Stomach smooth muscle (tissue), 2 donors: Measurements from ENCODE around the gene INTS15.
A peak's percentile ranks its signal among the peaks of the same experiment; 100 is the strongest.

ENCODE experiments used
- H3K27ac ChIP-seq: one replicate; pipeline ENCODE4 v1.7.0; 2013; ENCODE audit warnings: mild to moderate bottlenecking, low read length, inconsistent platforms
- H3K27me3 ChIP-seq, 2 donors: one replicate each; pipeline ENCODE4 v1.7.0; 2013; ENCODE audit warnings: low read length in 2 of 2; ENCODE audit not compliant: insufficient read depth in 2 of 2, control insufficient read depth in 1 of 2
- H3K36me3 ChIP-seq, 2 donors: one replicate each; pipeline ENCODE4 v1.7.0; 2013; ENCODE audit warnings: low read length in 2 of 2; ENCODE audit not compliant: control insufficient read depth in 2 of 2, insufficient read depth in 2 of 2
- H3K4me1 ChIP-seq: one replicate; pipeline ENCODE4 v1.7.0; 2013; ENCODE audit warnings: low read length; ENCODE audit not compliant: control insufficient read depth, insufficient read depth
- H3K4me3 ChIP-seq, 2 donors: one replicate each; pipeline ENCODE4 v1.7.0; 2013; ENCODE audit warnings: low read length in 2 of 2
- H3K9ac ChIP-seq, 2 donors: one replicate each; pipeline ENCODE4 v1.7.0; 2013; ENCODE audit warnings: low read length in 2 of 2, mild to moderate bottlenecking in 1 of 2
- H3K9me3 ChIP-seq, 2 donors: one replicate each; pipeline ENCODE4 v1.7.0; 2013; ENCODE audit warnings: low read length in 2 of 2; ENCODE audit not compliant: control insufficient read depth in 2 of 2
- donor health status: healthy.
- donor health status: Pancreatic carcinoma.

INTS15 gene

GRCh38 chr7:6636741-6637543 lies 47.1 kb downstream of the INTS15 start, which contains the start of gene ZNF316:
Gene ZNF316, plus strand, starts transcription at chr7:6637318. Its CDS starts 5,092 bp downstream, at chr7:6642410.
- Histone ChIP-seq H3K27ac (peak within 1 kb of the TSS; percentile 11), H3K36me3 (peaks cover 2 to 5% of the 10 kb centered on the region in 2 donors)

DNA sequence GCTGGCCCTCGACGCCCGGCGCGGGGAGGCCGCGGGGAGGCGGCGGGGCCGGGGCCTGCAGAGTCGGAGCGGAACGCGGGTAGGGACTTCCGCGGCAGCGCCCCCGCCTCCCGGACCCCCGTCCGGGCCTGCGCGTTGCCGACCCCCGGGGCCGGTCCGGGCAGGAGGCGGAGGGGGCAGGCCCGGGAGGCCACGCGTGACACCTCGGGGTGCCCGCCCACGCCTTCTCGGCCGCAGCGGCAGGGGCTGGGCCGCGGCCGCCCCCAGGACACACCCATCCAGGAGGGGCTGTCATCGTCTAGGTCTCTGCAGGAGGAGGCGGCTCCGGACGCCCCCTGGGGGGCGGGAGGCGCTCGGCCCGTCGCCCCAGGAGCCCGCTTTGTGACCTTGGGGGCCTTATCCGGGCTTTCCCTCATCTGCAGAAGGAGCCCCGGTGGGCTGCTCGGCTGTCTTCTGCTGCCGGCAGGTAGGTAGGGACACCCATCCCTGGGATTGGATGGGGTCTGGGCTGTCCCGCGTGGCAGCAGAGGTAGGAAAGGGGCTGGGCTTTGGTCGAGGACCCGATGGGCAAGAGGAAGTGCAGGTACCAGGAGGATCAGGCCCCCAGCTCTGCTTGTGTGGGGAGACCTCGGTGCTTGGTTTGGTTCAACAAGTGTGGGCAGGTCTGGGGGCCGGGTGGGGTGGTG lies 47.9 kb downstream of the INTS15 start:
- peaks cover 18% of the 10 kb centered on the region for H3K4me1 ChIP-seq
- peak overlapping the region; percentile 69 to 79 for H3K4me3 ChIP-seq
- no peaks in the 10 kb centered on the region for H3K9me3 ChIP-seq
- no peaks in the 10 kb centered on the region for H3K27me3 ChIP-seq
- H3K27ac ChIP-seq = no peak overlapping the region
- peak overlapping the region; percentile 68 to 73 for H3K9ac ChIP-seq
- peaks cover 5 to 12% of the 10 kb centered on the region in 2 donors for H3K36me3 ChIP-seq

More at GRCh38 chr7:6636741-6637543, 47.1 kb downstream of the INTS15 start, which contains the start of gene ZNF316:
- Histone ChIP-seq H3K9me3 (no peaks in the 10 kb centered on the region), H3K9ac (peak within 1 kb of the TSS; percentile 73 to 85), H3K27me3 (no peaks in the 10 kb centered on the region), H3K4me3 (peak within 1 kb of the TSS; percentile 80 to 81), H3K4me1 (peaks cover 18% of the 10 kb centered on the region)

DNA sequence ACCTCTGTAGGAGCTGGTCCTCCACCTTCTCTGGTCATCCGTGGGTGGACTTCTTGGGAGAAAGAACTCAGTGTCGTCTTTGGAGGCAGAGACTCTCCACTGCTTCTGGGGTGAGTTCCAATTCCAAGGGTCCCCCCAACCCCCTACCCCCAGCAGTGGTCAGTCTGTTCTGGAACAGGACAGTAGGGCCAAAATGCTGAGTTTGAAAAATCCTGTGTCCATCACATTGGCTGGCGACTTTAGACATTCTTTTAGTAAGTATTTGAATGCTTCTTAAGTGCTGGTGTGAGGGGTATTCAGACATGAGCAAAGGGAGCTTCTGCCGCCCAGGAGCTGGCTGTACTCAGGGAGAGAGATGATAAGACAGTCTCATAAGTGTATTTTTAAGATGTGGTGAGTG lies 49.2 kb downstream of the INTS15 start:
- Histone ChIP-seq H3K36me3 (peaks cover 12 to 23% of the 10 kb centered on the region in 2 donors), H3K4me3 (peak overlapping the region in 1 of 2 donors; percentile 79), H3K9me3 (no peaks in the 10 kb centered on the region), H3K4me1 (peaks cover 18% of the 10 kb centered on the region), H3K27me3 (no peaks in the 10 kb centered on the region), H3K9ac (no peak overlapping the region), H3K27ac (no peak overlapping the region)

DNA sequence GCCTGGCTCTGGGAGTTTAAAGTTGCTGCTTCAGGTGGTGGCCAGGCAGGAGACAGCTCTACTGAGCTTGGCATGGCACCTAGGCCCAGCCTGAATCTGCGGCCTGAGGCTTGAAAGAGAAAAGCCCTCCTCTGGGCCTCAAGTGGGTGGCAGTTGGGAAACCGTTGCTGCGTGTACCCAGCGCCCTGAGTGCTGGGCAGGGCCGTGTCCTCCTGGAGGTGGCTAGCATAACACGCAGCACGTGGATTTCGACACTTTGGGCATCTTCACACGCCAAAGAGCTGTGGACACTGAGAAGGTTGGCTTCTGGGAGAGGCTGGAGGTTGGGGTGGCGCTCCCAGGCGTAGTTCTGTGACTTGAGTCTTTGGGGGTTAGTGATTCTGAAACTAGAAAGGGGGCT lies 49.8 kb downstream of the INTS15 start:
- Histone ChIP-seq H3K36me3 (peaks cover 12 to 29% of the 10 kb centered on the region in 2 donors), H3K4me3 (no peak overlapping the region), H3K27me3 (no peaks in the 10 kb centered on the region), H3K9ac (no peak overlapping the region), H3K9me3 (no peaks in the 10 kb centered on the region), H3K27ac (no peak overlapping the region), H3K4me1 (peaks cover 18% of the 10 kb centered on the region)

GRCh38 chr7:6640246-6640721 lies 50.5 kb downstream of the INTS15 start:
- Histone ChIP-seq H3K36me3 (peaks cover 12 to 34% of the 10 kb centered on the region in 2 donors), H3K4me3 (no peak overlapping the region), H3K27ac (no peak overlapping the region), H3K27me3 (no peaks in the 10 kb centered on the region), H3K4me1 (peaks cover 18% of the 10 kb centered on the region), H3K9me3 (no peaks in the 10 kb centered on the region), H3K9ac (no peak overlapping the region)

GRCh38 chr7:6641305-6642035 lies 51.6 kb downstream of the INTS15 start:
- Histone ChIP-seq H3K9me3 (no peaks in the 10 kb centered on the region), H3K4me3 (no peak overlapping the region), H3K36me3 (peaks cover 12 to 39% of the 10 kb centered on the region in 2 donors), H3K9ac (no peak overlapping the region), H3K27ac (no peak overlapping the region), H3K27me3 (no peaks in the 10 kb centered on the region), H3K4me1 (peaks cover 14% of the 10 kb centered on the region)

- Histone ChIP-seq H3K4me1 (peaks cover 11% of the 10 kb centered on the region), H3K4me3 (no peak overlapping the region), H3K27me3 (no peaks in the 10 kb centered on the region), H3K36me3 (peaks cover 12 to 41% of the 10 kb centered on the region in 2 donors), H3K9ac (no peak overlapping the region), H3K9me3 (no peaks in the 10 kb centered on the region), H3K27ac (no peak overlapping the region)
Measured at GRCh38 chr7:6642239-6642839, 52.5 kb downstream of the INTS15 start.

DNA sequence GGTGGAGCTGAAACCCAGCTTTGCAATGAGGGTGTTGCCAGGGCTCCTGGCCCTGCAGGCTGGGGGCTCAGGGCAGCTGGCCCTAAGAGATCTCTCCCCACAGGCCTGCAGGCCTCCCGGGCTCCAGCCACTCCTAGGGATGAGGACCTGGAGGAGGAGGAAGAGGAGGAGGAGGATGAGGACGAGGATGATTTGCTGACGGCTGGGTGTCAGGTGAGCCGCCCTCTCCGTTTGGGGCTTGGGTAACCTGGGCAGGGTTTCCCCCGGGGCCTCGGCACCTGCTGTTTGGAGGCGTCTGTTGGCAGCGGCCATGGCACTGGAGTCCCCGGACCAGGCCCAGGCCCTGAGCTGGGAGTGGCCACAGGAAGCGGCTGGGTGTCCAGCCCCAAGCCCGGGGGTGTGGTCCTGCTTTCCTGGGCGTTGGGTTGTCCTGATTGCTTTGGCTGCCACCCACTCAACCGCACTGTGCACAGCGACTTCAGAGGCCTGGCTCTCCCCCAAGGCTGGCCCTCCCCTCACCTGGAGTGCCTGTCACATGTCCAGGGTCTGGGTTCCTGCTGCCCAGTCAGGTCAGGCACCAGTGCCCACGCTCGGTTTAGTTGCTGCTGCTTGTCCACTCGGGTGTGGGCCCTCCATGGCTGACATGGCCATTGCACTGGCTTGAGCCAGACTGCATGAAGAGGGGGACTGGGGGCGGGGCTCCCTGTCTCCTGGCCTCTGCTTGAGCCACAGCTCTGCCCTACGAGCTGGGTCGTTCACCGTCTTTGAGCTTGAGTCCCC lies 53.2 kb downstream of the INTS15 start:
- no peak overlapping the region for H3K27ac ChIP-seq
- H3K27me3 ChIP-seq = no peaks in the 10 kb centered on the region
- H3K4me3 ChIP-seq = no peak overlapping the region
- peaks cover 8% of the 10 kb centered on the region for H3K4me1 ChIP-seq
- H3K9ac ChIP-seq = no peak overlapping the region
- H3K9me3 ChIP-seq = no peaks in the 10 kb centered on the region
- H3K36me3 ChIP-seq = peaks cover 12 to 43% of the 10 kb centered on the region in 2 donors

DNA sequence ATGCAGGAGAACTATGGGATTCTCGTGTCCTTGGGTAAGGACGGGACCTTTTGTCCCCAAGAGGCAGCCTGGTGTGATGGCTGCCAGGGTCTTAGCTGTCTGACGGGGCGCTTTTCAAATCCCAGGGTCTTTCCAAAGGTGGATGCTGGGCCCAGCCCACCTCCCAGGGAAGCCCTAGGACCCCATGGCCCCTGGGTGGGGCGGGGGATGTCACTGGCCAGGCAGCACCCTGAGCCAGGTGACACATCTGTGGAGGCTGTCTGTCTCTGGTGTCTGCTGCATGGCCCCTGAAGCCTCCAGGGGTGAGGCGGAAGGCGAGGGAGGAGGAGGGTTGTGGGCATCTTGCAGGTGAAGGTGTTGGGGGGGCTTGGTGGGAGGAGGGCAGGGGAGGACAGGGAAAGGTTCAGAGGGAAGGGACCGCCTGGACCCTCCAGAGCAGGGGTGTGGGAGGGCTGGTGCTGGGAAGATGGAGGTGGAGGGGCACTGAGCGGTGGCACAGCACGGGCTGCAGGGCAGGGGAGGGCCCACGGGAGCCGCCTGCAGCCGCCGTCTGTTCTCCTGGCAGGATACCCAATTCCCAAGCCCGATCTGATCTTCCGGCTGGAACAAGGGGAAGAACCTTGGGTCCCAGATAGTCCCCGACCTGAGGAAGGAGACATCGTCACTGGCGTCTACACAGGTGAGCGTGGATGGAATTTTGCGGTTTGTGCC lies 54.2 kb downstream of the INTS15 start:
- Histone ChIP-seq H3K4me1 (no peaks in the 10 kb centered on the region), H3K4me3 (no peak overlapping the region), H3K9me3 (no peaks in the 10 kb centered on the region), H3K36me3 (peaks cover 12 to 46% of the 10 kb centered on the region in 2 donors), H3K9ac (no peak overlapping the region), H3K27ac (no peak overlapping the region), H3K27me3 (no peaks in the 10 kb centered on the region)
